ENCODE measurements around the gene HAO2. TPM values are rescaled to one million over a fixed set of nuclear protein-coding genes. Genes with fewer than 3 reads are reported as not detected.

Gene HAO2
- total RNA-seq, 1 experiment from 2014 or later, result 0.27 TPM

GRCh38 chr1:119330466-119331189 lies 38.0 kb upstream of the HAO2 start:
- H3K27me3 Mint-ChIP-seq (ENCODE audit: insufficient read depth, unreplicated experiment), result no peaks in the 10 kb centered on the region
- no peaks in the 10 kb centered on the region for H3K36me3 ChIP-seq (ENCODE audit: control insufficient read depth, insufficient read depth, low read length)
- ChIA-PET CTCF (no interaction called here), POLR2A (no interaction called here)
- H3K4me1 Mint-ChIP-seq (ENCODE audit: low read depth, unreplicated experiment), result no peaks in the 10 kb centered on the region
- H3K9me3 Mint-ChIP-seq (ENCODE audit: unreplicated experiment), result no peaks in the 10 kb centered on the region
- H3K27me3 ChIP-seq (replicated peaks; ENCODE audit: control insufficient read depth, insufficient read depth, low read length), result no peaks in the 10 kb centered on the region
- no peak overlapping the region for H3K27ac Mint-ChIP-seq (ENCODE audit: unreplicated experiment)
- no peak overlapping the region for H3K4me3 Mint-ChIP-seq (ENCODE audit: unreplicated experiment)
- no TSS peak for BruUV-seq (replicated peaks)
- H3K4me3 ChIP-seq (ENCODE audit: low read depth, low read length), result no peak overlapping the region
- H3K36me3 Mint-ChIP-seq (ENCODE audit: insufficient read depth, unreplicated experiment), result no peaks in the 10 kb centered on the region
- no peaks in the 10 kb centered on the region for H3K9me3 ChIP-seq
- no peak for DNase-seq
- no peak for TF ChIP-seq CTCF (IDR thresholded peaks at IDR 0.05; ENCODE audit: insufficient read depth in 1 of 2, low read depth in 1 of 2, low read length in 1 of 2, severe bottlenecking in 1 of 2, unreplicated experiment in 1 of 2)
- no peaks in the 10 kb centered on the region for H3K4me1 ChIP-seq
- intact Hi-C loops (cut with micrococcal nuclease; ENCODE audit: unreplicated experiment), result no loop called here

GRCh38 chr1:119331190-119331515 lies 37.4 kb upstream of the HAO2 start:
- no peak for TF ChIP-seq CTCF (IDR thresholded peaks at IDR 0.05; ENCODE audit: insufficient read depth in 1 of 2, low read depth in 1 of 2, low read length in 1 of 2, severe bottlenecking in 1 of 2, unreplicated experiment in 1 of 2)
- Mint-ChIP-seq H3K9me3 (ENCODE audit: unreplicated experiment) (no peaks in the 10 kb centered on the region), H3K27me3 (ENCODE audit: insufficient read depth, unreplicated experiment) (no peaks in the 10 kb centered on the region), H3K36me3 (ENCODE audit: insufficient read depth, unreplicated experiment) (no peaks in the 10 kb centered on the region), H3K4me3 (ENCODE audit: unreplicated experiment) (no peak overlapping the region), H3K27ac (ENCODE audit: unreplicated experiment) (no peak overlapping the region), H3K4me1 (ENCODE audit: low read depth, unreplicated experiment) (no peaks in the 10 kb centered on the region)
- POLR2A ChIA-PET, result no interaction called here
- DNase-seq, result no peak
- intact Hi-C loops (cut with micrococcal nuclease; ENCODE audit: unreplicated experiment), result no loop called here
- H3K4me1 ChIP-seq, result no peaks in the 10 kb centered on the region
- H3K36me3 ChIP-seq (ENCODE audit: control insufficient read depth, insufficient read depth, low read length), result no peaks in the 10 kb centered on the region
- H3K4me3 ChIP-seq (ENCODE audit: low read depth, low read length), result no peak overlapping the region
- no peaks in the 10 kb centered on the region for H3K27me3 ChIP-seq (replicated peaks; ENCODE audit: control insufficient read depth, insufficient read depth, low read length)
- H3K9me3 ChIP-seq, result no peaks in the 10 kb centered on the region
- CTCF ChIA-PET, result no interaction called here
- BruUV-seq (replicated peaks), result no TSS peak

- Histone ChIP-seq H3K4me3 (ENCODE audit: low read depth, low read length) (no peak overlapping the region), H3K36me3 (ENCODE audit: control insufficient read depth, insufficient read depth, low read length) (no peaks in the 10 kb centered on the region), H3K4me1 (no peaks in the 10 kb centered on the region), H3K9me3 (no peaks in the 10 kb centered on the region), H3K27me3 (replicated peaks; ENCODE audit: control insufficient read depth, insufficient read depth, low read length) (no peaks in the 10 kb centered on the region)
- ChIA-PET POLR2A (no interaction called here), CTCF (no interaction called here)
- DNase-seq, result no peak
- no peaks in the 10 kb centered on the region for H3K27me3 Mint-ChIP-seq (ENCODE audit: insufficient read depth, unreplicated experiment)
- no peaks in the 10 kb centered on the region for H3K9me3 Mint-ChIP-seq (ENCODE audit: unreplicated experiment)
- no peak overlapping the region for H3K4me3 Mint-ChIP-seq (ENCODE audit: unreplicated experiment)
- H3K4me1 Mint-ChIP-seq (ENCODE audit: low read depth, unreplicated experiment), result no peaks in the 10 kb centered on the region
- no TSS peak for BruUV-seq (replicated peaks)
- no peaks in the 10 kb centered on the region for H3K36me3 Mint-ChIP-seq (ENCODE audit: insufficient read depth, unreplicated experiment)
- no peak for TF ChIP-seq CTCF (IDR thresholded peaks at IDR 0.05; ENCODE audit: insufficient read depth in 1 of 2, low read depth in 1 of 2, low read length in 1 of 2, severe bottlenecking in 1 of 2, unreplicated experiment in 1 of 2)
- H3K27ac Mint-ChIP-seq (ENCODE audit: unreplicated experiment), result no peak overlapping the region
- intact Hi-C loops (cut with micrococcal nuclease; ENCODE audit: unreplicated experiment), result no loop called here
Measured at GRCh38 chr1:119331915-119332314, 36.7 kb upstream of the HAO2 start.
